ENCODE results near the gene TMEM175. TPM values are rescaled to one million over a fixed set of nuclear protein-coding genes. Genes with fewer than 3 reads are reported as not detected.

TMEM175 gene
- total RNA-seq, 1 experiment from 2014 or later, result 20.2 TPM

DNA sequence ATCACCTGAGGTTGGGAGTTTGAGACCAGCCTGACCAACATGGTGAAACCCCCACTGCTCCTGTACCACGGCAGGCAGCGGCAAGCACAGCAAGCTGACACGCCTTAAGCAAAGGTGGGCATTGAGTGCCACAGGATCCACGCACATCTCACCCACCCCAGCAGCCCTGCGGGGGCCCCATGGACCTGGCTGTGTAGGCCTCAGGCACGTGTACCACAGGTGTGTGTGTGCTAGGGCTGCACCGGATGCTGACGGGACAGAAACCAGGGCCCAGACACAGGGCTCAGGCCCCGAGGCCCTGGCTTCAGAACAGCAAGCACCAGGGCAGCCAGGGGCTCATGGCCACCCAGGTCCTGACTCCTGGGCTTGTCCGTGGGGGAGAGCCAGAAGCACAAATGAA lies 46.9 kb upstream of the TMEM175 start:
- POLR2A ChIA-PET (ENCODE audit: unreplicated experiment), result no interaction called here
- CTCF ChIA-PET, result no interaction called here
- Histone ChIP-seq H3F3A (ENCODE audit: insufficient read depth, low read depth) (peaks cover 7% of the 10 kb centered on the region; the same call in 1 of the 2 replicates), H3K27ac (no peak overlapping the region), H3K9me3 (ENCODE audit: insufficient read depth, low read depth) (no peaks in the 10 kb centered on the region), H3K4me2 (no peak overlapping the region), H3K4me3 (no peak overlapping the region), H3K79me2 (ENCODE audit: low read depth) (no peaks in the 10 kb centered on the region), H4K20me1 (ENCODE audit: insufficient read depth) (no peaks in the 10 kb centered on the region; the same call in 1 of the 2 replicates), H2AFZ (no peak overlapping the region), H3K4me1 (replicated peaks; ENCODE audit: insufficient read depth) (no peaks in the 10 kb centered on the region), H3K36me3 (ENCODE audit: low read depth) (no peaks in the 10 kb centered on the region), H3K9me2 (ENCODE audit: insufficient read depth) (no peaks in the 10 kb centered on the region), H3K27me3 (ENCODE audit: insufficient read depth, low read depth) (no peaks in the 10 kb centered on the region)
- intact Hi-C loops (cut with micrococcal nuclease; ENCODE audit: unreplicated experiment), result no loop called here
- no peak for DNase-seq
- BruUV-seq (replicated peaks), result no TSS peak
- TF ChIP-seq, protein P1, sequence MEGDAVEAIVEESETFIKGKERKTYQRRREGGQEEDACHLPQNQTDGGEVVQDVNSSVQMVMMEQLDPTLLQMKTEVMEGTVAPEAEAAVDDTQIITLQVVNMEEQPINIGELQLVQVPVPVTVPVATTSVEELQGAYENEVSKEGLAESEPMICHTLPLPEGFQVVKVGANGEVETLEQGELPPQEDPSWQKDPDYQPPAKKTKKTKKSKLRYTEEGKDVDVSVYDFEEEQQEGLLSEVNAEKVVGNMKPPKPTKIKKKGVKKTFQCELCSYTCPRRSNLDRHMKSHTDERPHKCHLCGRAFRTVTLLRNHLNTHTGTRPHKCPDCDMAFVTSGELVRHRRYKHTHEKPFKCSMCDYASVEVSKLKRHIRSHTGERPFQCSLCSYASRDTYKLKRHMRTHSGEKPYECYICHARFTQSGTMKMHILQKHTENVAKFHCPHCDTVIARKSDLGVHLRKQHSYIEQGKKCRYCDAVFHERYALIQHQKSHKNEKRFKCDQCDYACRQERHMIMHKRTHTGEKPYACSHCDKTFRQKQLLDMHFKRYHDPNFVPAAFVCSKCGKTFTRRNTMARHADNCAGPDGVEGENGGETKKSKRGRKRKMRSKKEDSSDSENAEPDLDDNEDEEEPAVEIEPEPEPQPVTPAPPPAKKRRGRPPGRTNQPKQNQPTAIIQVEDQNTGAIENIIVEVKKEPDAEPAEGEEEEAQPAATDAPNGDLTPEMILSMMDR (conservative IDR thresholded peaks at IDR 0.05), result no peak
- no peak for TF ChIP-seq EZH2 (IDR thresholded peaks at IDR 0.05; ENCODE audit: low read depth)

DNA sequence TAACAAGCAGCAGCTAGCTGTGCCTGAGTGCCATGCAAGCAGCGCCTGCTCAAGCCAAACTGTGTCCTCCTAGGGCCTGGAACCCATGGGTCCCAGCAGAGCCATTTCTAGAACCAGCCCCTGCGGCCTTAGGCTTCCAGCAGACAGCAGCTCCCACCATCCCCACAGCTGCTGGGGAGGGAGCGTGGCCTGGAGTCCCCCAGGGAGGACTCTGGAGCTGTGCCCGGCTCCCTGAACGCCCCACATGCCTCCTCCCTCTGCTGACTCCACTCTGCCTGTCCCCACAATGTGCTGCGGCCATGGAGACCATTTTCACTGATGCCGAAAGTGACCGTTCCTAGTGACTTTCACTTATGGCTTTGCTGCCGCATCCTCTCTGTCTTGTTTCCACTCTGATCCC lies 46.0 kb upstream of the TMEM175 start:
- no peak for TF ChIP-seq EZH2 (IDR thresholded peaks at IDR 0.05; ENCODE audit: low read depth)
- TF ChIP-seq, protein P1 (conservative IDR thresholded peaks at IDR 0.05), result no peak
- Histone ChIP-seq H3K4me3 (no peak overlapping the region), H4K20me1 (ENCODE audit: insufficient read depth) (no peaks in the 10 kb centered on the region; the same call in 1 of the 2 replicates), H3K4me2 (no peak overlapping the region), H3K79me2 (ENCODE audit: low read depth) (no peaks in the 10 kb centered on the region), H3K4me1 (replicated peaks; ENCODE audit: insufficient read depth) (no peaks in the 10 kb centered on the region), H3K36me3 (ENCODE audit: low read depth) (no peaks in the 10 kb centered on the region), H3K27ac (no peak overlapping the region), H2AFZ (no peak overlapping the region), H3K9me3 (ENCODE audit: insufficient read depth, low read depth) (no peaks in the 10 kb centered on the region), H3K27me3 (ENCODE audit: insufficient read depth, low read depth) (no peaks in the 10 kb centered on the region), H3K9me2 (ENCODE audit: insufficient read depth) (no peaks in the 10 kb centered on the region), H3F3A (ENCODE audit: insufficient read depth, low read depth) (peaks cover 7% of the 10 kb centered on the region; the same call in 1 of the 2 replicates)
- no TSS peak for BruUV-seq (replicated peaks)
- intact Hi-C loops (cut with micrococcal nuclease; ENCODE audit: unreplicated experiment), result no loop called here
- ChIA-PET CTCF (no interaction called here), POLR2A (ENCODE audit: unreplicated experiment) (no interaction called here)
- no peak for DNase-seq

DNA sequence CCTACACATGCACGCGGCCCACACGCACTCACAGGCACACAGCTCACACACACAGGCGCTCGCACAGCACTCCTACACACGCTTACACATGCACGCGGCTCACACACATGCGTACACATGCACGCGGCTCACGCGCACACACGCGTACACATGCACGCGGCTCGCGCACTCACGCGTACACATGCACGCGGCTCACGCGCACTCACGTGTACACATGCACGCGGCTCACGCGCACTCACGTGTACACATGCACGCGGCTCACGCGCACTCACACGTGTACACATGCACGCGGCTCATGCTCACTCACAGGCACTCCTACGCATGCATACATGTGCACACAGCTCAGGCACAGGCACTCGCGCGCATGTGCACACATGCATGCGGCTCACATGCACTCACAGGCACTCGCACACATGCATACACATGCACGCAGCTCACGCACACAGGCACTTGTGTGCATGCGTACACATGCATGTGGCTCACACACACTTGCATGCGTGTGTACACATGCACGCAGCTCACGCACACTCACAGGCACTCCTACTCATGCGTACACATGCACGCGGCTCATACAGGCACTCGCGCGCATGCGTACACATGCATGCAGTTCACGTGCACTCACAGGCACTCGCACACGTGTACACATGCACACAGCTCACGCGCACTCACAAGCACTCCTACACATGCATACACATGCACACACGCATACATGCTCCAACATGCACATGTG lies 45.1 kb upstream of the TMEM175 start:
- H3K4me2 ChIP-seq, result no peak overlapping the region
- no peaks in the 10 kb centered on the region for H3K79me2 ChIP-seq (ENCODE audit: low read depth)
- H4K20me1 ChIP-seq (ENCODE audit: insufficient read depth), result no peaks in the 10 kb centered on the region; the same call in 1 of the 2 replicates
- no peak overlapping the region for H3K4me3 ChIP-seq
- no peak overlapping the region for H2AFZ ChIP-seq
- ChIA-PET CTCF (no interaction called here), POLR2A (ENCODE audit: unreplicated experiment) (no interaction called here)
- no peaks in the 10 kb centered on the region for H3K27me3 ChIP-seq (ENCODE audit: insufficient read depth, low read depth)
- H3K9me2 ChIP-seq (ENCODE audit: insufficient read depth), result no peaks in the 10 kb centered on the region
- no peak overlapping the region for H3K27ac ChIP-seq
- no TSS peak for BruUV-seq (replicated peaks)
- TF ChIP-seq, protein P1 (conservative IDR thresholded peaks at IDR 0.05), result no peak
- no peak for TF ChIP-seq EZH2 (IDR thresholded peaks at IDR 0.05; ENCODE audit: low read depth)
- intact Hi-C loops (cut with micrococcal nuclease; ENCODE audit: unreplicated experiment), result no loop called here
- H3K9me3 ChIP-seq (ENCODE audit: insufficient read depth, low read depth), result no peaks in the 10 kb centered on the region
- peaks cover 7% of the 10 kb centered on the region; the same call in 1 of the 2 replicates for H3F3A ChIP-seq (ENCODE audit: insufficient read depth, low read depth)
- H3K4me1 ChIP-seq (replicated peaks; ENCODE audit: insufficient read depth), result no peaks in the 10 kb centered on the region
- H3K36me3 ChIP-seq (ENCODE audit: low read depth), result no peaks in the 10 kb centered on the region
- no peak for DNase-seq
